Measurements from ENCODE around the gene PDE4B.
"Not testable (repeated sequence)": the region's sequence is repeated elsewhere in the genome, so short reads cannot be mapped to it uniquely, and the experiment has no call there.

Gene PDE4B

DNA sequence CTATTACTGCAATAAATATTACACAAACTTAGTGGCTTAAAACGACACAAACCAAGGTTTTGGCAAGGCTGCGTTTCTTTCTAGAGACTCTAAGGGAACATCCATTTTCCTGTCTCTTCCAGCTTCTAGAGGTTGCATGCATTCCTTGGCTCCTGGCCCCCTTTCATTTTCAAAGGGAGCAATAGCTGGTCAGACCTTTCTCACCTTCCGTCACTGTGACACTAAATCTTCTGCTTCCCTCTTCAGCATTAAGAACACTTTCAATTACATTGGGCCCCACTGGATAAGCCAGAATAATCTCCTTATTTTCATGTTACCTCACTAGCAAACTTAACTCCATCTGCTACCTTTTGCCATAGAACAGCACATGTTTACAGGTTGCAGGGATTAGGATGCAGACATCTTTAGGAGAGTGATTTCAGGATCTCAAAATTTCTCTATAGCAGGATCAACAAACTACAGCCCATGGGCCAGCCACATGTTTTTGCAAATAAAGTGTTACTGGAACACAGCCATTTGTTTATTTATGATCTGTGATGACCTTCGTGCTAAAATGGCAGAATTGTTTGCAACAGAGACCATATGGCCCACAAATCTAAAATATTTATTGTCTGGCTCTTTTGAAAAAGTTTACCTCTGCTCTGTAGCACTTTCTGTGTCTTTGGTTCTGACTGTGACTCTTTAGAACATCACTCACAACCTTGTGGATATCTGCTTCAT lies 519.7 kb downstream of the PDE4B start:
- DNase-seq (ENCODE audit: low spot score) = no peak

DNA sequence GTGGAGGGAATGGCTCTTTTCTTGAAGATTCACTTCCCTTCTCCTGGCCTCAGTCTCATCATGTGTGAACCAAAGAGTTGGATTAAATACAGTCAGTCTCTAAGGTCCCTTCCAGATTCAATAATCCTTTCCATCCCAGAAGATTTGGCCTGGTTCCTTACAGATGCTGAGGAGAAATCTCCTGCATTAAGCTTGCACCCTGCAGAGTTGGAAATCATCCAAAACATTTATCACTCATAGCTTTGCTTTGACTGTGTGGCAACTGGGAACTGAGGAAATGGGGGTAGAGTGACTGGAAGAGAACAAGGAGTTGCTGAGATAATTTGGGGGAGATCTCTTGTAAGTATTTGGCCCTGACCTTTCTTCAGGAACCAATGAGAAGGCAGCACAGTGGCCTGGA lies 520.7 kb downstream of the PDE4B start:
- DNase-seq (ENCODE audit: low spot score) = no peak

DNA sequence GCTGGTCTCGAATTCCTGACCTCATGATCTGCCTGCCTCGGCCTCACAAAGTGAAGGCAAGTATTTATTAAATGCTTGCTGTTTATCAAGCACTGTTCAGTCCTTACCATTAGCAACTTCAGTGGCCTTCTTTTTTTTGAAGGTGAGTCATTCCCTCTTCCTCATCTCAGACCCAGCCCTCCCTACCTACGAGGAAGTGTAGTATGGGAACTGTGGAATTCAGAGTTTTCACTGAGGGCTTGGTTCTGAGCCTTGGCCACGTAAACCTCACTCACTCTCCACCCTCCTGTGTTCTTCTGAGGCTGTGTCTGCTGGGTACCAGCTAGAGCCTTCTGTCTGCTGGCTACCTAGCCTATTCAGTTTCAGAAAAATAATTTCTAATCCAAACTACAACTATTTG lies 523.0 kb downstream of the PDE4B start:
- DNase-seq (ENCODE audit: low spot score) = no peak

DNA sequence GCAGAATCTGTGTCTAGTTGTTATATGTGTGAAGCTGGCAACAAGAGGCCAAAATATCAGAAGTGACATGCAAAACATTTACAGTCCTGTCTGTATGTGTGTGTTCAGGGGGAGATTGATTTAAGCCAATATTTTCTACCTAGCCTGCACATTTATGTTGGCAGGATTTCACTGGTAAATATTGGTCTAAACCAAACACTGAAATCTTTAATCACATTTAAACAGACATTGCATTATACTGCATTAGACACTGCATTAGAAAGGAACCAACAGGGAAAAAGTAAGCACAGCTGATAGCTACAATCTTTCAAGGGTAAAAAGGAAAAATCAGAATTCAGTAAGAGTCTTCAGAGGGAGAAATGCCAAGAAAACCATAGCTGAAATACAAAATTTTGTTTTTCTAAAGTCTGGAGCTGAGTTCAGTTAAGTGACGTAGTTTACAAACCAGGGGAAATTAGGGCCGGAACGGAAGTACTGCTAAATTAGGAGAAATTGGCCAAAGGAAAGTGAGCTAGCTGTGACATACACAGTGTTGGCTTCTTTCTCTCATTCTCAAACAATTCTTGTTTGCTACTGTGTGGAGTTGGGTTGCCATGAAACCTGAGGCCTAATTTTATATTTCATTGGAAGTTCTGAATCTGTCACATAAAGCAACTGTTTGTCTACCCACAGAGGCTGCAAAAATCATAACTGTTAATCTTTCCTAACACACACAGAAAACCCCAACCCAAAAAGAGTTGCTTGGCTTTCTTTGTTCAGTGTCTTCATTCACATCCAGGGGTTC lies 524.0 kb downstream of the PDE4B start:
- no peak for DNase-seq (ENCODE audit: low spot score)

DNA sequence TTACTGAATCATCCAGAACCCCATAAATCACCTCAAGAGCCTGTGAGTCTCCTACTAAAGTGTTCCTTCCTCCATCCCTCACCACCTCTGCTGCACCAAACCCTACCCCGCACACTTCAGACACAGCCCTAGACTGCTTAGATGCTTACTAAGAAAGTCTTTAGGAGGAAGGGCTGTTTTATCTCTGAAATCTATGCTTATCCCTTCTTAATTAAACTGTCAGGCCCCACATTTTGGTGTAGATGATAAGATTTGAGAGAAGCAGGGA lies 524.5 kb downstream of the PDE4B start:
- no peak for DNase-seq (ENCODE audit: low spot score)

DNA sequence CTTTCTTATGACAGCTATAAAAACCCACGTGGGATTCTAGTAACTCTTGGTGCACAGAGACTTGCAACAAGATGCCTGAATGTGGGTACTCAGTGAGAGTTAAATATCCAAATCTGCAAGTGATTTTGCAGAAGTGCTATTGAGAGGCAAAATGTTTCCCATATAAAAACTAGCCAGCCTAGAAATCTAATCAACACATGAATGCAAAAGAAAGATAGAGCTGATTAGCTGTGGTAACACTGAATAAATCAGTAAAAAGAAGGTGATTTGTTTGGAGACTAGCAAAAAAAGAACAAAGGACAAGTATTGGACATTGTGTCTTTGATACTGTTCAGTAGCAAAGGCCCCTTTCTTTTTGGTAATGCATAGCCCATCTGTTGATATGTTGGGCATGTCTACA lies 527.5 kb downstream of the PDE4B start:
- no peak for DNase-seq (ENCODE audit: low spot score)

DNA sequence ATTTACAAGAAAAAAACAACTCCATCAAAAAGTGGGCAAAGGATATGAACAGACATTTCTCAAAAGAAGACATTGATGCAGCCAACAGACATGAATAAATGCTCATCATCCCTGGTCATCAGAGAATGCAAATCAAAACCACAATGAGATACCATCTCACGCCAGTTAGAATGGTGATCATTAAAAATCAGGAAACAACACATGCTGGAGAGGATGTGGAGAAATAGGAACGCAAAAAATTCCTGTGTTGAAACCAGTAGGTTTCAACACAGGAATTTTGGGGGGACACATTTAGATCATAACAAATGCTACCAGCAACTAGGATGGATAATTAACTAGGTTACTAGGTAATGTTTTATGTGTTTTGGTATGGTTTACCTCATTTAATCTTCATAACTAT lies 529.8 kb downstream of the PDE4B start:
- DNase-seq (ENCODE audit: low spot score) = not testable (repeated sequence)

DNA sequence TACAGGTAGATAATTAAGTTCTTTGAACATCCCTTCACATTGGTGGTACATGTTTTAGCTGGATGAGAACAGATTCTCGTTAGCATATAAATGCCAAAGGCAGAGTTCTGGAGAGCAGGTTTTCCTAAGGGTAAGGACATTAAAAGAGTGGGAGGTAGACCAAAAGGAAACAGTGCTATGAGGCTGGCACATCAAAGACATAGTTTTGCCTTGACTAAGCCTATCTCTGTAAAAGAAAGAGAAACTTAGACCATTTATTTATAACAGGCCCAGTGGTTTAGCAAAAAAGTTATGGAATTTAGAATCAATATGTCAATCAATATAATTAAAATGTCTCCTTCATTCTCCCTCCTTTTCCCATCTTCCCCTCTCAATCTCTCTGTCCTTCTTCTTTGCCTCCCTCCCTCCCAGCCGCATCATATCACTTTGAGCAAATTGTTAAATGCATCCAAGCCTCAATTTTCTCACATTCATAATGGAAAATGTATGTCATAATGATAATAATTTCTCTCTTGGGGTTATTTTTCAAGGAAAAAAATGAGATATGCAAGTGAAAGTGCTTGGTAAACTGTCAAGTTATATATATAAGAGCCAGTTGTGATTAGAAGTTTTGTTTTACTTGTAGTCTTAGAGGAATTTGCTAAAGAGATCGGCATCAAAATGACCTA lies 531.4 kb downstream of the PDE4B start:
- no peak for DNase-seq (ENCODE audit: low spot score)

DNA sequence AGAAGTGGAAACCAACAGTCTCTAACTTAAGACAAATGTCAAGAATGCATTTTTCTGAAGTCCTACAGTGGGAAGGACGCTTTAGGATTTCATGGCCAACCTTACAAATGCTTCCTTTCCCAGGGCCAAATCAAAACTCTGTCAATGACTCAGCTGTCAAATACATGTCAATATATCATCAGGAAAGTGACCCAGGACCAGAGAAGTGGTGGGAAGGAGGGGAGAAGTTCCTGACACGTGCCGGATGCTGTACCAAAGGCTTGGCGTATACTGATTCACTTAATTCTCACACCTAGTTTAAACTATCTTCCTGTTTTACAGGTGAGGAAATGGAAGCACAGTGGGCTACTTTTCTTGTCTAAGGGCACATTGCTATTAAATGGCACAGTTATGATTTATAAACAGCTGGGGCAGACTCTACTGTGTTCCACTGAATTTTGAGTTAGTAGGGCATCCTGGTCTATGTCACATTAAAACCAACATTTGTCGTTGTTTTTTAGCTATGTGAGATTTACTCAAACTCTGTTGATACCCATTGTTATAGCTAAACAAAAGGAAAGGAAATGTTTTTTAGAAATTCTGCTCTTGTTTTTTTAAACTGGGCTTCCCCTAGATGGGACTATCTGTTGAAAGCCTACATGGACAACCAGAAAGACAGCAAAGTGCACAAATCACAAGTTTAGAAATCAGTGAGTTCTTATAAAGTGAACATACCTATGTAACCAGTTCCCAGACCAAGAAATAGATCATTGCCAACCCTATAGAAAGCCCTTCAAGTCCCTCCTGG lies 533.1 kb downstream of the PDE4B start:
- no peak for DNase-seq (ENCODE audit: low spot score)

DNA sequence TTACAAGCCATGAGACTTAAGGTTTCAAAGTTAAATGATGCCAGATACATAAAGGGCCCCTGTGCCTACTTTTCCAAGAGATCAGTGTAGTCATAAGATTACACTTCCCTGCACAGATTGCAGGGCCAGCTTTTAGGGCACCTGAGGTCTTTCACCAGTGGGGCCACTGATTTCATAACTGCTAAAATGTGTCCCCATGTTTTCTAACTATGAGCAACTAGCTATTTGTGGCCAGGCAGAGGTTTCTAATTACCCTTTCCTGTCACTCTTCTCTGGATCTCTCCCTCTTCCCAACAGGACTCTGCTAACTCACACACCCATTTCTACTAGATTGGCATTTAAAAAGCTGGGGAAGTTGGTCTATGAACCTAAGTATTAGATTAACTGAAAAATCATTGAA lies 534.2 kb downstream of the PDE4B start:
- no peak for DNase-seq (ENCODE audit: low spot score)

DNA sequence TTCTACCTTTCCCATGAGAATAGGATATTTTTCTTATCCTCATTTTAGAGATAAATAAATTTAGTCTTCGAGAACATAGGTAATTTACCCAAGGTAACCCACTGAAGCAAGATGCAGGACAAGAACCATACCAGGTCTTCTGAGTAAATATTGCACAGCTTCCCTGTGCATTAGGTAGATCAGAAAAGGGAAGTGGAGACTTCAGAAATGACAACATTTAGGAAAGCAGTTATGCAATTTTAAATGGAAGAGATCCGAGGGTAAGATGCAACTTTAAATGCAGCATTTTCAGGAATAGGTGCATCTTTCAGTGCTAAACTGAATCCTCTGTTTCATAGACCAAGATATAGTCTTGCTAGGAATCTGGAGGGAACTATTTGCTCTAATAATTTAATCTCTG lies 534.9 kb downstream of the PDE4B start:
- no peak for DNase-seq (ENCODE audit: low spot score)

DNA sequence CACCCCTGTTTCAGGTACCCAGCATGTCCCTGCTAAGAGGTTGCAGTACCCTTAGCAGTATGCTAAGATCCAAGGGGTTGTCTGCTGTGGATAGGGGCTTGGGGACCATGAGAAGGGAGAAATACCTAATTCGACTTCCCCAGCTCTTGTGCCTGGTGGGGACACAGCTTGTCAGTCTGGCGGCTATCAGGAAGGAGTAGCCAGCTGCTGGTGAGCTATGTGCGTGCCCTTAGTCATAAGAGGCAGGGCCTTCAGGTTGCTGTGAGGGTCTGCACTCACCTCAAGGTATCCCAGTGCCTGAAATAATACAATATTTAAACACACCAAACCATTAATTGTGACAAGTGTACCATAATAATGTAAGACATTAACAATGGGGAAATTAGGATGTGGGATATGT lies 536.2 kb downstream of the PDE4B start:
- no peak for DNase-seq (ENCODE audit: low spot score)

DNA sequence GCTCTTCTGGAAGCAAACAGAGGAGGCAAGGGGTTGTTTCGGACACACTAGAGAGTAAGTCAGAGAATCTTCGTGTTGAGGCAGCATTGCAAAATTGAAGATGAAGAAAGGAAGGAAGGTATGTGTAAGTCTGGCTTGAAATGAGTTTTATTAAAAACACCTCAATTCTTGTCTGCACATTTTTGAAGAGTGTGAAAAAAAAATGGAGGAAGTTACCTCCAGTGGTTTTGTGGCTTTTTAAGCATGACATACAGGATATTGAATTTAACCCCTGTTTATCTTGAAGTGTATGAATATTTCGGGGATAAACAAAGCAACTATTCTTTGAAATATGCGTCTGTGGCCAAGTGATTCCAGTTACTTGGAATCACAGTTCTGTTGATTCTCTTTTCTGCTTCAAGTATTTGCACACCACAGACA lies 538.0 kb downstream of the PDE4B start:
- DNase-seq (ENCODE audit: low spot score) = no peak

DNA sequence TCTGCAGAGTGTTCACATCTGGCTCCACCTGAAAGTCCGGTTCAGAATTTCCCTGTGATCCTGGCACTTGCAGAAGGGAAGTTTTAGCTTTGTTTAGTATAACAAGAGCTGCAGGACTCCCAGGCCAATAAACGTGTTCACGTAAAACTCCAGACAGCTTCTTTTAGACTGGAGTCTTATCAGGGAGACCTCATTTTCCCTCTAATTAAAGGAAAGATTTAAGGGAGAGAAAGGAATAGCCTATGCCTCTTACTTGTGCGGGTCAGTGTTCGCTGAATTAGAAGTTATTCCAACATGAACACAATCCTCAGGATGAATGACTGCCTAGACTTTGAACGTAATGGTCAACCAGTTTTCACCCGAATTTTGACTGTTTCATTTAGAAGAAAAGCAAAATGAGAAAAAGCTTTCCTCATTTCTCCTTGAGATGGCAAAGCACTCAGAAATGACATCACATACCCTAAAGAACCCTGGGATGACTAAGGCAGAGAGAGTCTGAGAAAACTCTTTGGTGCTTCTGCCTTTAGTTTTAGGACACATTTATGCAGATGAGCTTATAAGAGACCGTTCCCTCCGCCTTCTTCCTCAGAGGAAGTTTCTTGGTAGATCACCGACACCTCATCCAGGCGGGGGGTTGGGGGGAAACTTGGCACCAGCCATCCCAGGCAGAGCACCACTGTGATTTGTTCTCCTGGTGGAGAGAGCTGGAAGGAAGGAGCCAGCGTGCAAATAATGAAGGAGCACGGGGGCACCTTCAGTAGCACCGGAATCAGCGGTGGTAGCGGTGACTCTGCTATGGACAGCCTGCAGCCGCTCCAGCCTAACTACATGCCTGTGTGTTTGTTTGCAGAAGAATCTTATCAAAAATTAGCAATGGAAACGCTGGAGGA lies 539.2 kb downstream of the PDE4B start:
- no peak for DNase-seq (ENCODE audit: low spot score)

DNA sequence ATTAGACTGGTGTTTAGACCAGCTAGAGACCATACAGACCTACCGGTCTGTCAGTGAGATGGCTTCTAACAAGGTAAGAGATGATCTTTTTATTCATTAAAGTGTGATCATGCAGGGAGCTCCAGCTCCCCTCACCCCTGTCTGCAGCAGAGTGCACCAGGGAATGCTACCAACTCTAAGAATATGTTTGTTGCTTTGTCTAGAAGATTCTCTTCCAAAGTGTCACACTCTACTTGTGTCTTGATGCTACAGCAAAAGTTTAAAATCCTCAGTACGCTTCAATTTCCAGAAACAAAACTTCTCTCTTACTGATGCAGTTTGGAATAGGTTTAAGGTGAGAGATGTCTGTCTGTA lies 539.8 kb downstream of the PDE4B start:
- no peak for DNase-seq (ENCODE audit: low spot score)

DNA sequence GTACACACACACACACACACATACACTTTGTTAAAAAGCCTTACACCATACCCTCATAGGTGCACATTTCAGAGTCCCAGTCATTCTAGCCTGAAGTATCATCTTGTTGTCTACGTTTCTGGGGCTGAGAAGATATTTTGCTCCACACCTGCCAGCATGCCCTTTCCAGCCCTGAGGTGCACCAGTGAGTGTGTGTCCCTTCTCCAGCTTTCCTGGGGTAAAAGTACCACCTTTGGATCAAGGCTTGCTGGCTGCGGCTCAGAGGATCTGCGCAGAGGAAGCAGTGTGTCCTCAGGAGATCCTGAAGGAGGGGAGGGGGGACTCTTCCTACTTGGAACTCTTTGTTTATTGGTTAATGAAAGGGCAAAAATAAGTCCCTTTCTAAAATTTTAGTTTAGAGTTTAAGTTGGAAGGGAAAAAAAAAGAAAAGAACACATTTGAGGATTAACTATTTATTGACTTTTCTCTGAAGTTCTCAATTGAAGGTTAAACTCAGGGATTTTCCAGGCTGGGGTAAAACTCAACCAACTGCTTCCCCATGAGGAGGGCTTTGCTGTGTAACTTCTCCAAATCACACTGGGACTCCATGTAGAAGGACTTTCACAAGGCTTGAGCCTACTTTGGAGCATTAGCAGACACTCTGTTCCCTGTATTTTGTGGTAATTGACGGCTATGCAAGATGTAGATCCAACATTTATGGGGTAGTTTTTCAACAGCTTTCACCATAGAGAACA lies 540.9 kb downstream of the PDE4B start:
- no peak for DNase-seq (ENCODE audit: low spot score)

DNA sequence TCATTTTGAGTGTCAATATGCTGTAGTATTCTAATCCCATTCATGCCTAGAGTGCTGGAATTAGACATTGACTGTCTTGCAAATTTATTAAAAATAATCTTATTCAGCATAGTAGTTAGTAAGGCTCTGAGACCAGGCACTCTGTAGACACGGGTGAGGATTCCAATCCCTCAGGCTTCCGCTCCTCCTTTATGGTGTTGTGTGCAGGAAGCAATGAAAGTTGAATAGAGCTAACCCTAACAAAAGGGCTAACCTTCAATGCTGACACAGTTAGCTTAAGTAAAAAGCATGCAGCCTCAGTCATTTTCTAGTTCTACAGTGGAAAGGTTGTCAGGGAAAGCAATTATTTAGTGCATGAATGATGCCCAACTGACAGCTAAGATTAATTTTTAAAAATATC lies 541.6 kb downstream of the PDE4B start:
- DNase-seq (ENCODE audit: low spot score) = no peak

DNA sequence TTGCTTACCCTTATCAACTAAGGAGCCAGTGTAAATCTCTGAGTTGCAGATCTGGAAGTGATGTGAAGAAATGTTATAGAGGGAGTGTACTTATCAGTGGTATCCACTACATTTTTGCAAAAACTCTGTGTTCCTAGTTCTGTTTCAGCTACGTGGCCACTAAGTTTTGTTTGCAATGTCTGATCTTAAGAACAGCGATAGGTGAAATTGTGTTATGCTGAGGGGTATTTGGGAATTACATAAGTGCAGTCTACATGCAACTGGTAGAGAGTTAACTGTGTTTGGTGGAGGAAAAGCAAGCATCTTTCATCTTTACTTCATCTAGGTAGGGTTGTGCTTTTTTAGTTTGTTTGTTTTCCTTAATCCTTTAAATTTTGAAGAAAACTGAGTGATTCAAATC lies 542.4 kb downstream of the PDE4B start:
- no peak for DNase-seq (ENCODE audit: low spot score)

DNA sequence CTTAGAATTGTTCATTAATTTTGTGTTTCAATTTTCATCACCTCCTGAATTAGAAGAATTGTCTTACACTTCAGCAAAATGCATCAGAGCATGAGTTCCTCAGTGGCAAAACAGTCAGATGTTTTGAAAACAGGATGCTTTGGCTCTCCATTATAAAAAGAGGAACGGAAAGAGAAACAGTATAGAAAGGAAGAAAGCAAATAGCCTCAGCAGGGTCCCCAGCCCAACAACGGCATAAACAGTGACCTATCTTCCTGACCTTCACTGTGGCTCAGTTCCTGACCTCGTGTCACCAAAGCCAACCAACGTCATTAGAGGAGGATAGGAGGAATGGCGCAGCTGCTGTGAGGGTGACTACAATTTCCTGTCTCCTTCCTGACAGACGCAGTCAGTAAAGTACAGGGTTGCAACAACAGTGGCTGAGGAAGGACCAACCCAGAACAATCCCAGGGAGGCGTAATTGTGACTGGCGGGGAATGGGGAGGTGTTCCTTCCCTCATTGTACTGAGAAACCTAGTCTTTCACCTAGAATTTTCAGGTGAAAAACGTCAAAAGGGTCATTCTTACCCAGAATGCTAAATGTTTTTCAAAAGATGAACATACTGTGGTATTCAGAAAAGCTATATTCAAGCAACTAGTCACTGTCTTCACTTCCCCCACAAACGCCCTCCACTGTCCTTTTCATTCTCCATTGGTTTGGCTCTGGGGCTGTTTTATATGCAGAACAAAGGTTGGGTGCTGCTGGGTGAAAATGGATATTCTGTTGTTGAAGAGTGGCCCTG lies 543.4 kb downstream of the PDE4B start:
- DNase-seq (ENCODE audit: low spot score) = no peak

DNA sequence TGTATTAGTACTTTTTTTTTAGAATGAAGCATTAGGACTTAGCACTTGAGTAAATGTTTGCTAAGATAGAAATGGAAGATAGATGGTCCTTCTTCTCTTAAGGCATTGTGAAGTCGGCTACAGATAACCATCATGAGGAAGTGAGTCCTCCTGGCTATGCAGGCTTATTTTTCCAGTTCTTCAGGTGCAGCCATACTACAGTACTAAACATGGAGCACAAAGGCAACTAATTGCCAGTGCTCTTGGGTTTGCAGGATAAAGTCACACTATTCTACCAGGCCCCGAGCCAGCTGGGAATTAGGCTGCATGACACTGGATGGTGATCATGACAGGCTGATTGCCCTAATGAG lies 543.9 kb downstream of the PDE4B start:
- DNase-seq (ENCODE audit: low spot score) = no peak

Data from HuH-7.5 (cell line).